Keratinocyte (primary cell): ENCODE data around the gene VIPR2. TPM values are rescaled to one million over a fixed set of nuclear protein-coding genes. Genes with fewer than 3 reads are reported as not detected.

Source experiments
- DNase-seq: peaks from one replicate; pipeline ENCODE4 v3.0.0-alpha.2; 2011; ENCODE audit warnings: low read depth, missing footprints, low spot score
- FAIRE-seq: peaks from 2 replicates; lab custom pipeline; 2011; peaks lifted over from hg19 to GRCh38; lab: Jason Lieb, UNC
- H2AFZ ChIP-seq: 2 replicates; pipeline ENCODE4 v1.6.0; 2012; ENCODE audit warnings: low read length, control low read depth, inconsistent platforms; ENCODE audit not compliant: control insufficient read depth
- H3K27ac ChIP-seq: 2 replicates; pipeline ENCODE4 v1.5.1; 2011; ENCODE audit warnings: low read length; ENCODE audit not compliant: control insufficient read depth, insufficient read depth
- H3K27me3 ChIP-seq: 3 replicates; pipeline ENCODE4 v1.6.0; 2011; ENCODE audit warnings: low read length; ENCODE audit not compliant: control insufficient read depth, insufficient read depth; ENCODE audit errors: extremely low read depth
- H3K36me3 ChIP-seq, 2 experiments: 2 replicates in 1 of 2; 3 replicates in 1 of 2; pipeline ENCODE4 v1.5.1; 2011; ENCODE audit warnings: low read length in 2 of 2, mild to moderate bottlenecking in 1 of 2; ENCODE audit not compliant: control insufficient read depth in 2 of 2, insufficient read depth in 2 of 2; ENCODE audit errors: extremely low read depth in 1 of 2
- H3K4me1 ChIP-seq: 3 replicates; pipeline ENCODE4 v1.5.1; 2011; ENCODE audit warnings: low read length; ENCODE audit not compliant: control insufficient read depth, insufficient read depth; ENCODE audit errors: extremely low read depth
- H3K4me2 ChIP-seq: 3 replicates; pipeline ENCODE4 v1.6.0; 2011; ENCODE audit warnings: low read depth, low read length; ENCODE audit not compliant: control insufficient read depth, insufficient read depth; ENCODE audit errors: extremely low read depth
- H3K4me3 ChIP-seq, 3 experiments: fragments of 200-600 bp in 1 of 3; sonication (generic) in 1 of 3; 2 replicates in 2 of 3; 3 replicates in 1 of 3; pipeline ENCODE4 v1.5.1; 2011 to 2016; ENCODE audit warnings: low read length in 3 of 3, mild to moderate bottlenecking in 3 of 3, control low read depth in 2 of 3, inconsistent platforms in 1 of 3, low read depth in 1 of 3, mixed read lengths in 1 of 3, mixed run types in 1 of 3, moderate library complexity in 1 of 3; ENCODE audit not compliant: control insufficient read depth in 2 of 3, insufficient read depth in 2 of 3; ENCODE audit errors: extremely low read depth in 1 of 3
- H3K79me2 ChIP-seq: 2 replicates; pipeline ENCODE4 v1.6.0; 2012; ENCODE audit warnings: low read length; ENCODE audit not compliant: control insufficient read depth, insufficient read depth
- H3K9ac ChIP-seq: 3 replicates; pipeline ENCODE4 v1.6.0; 2011; ENCODE audit warnings: low read length; ENCODE audit not compliant: control insufficient read depth, insufficient read depth; ENCODE audit errors: extremely low read depth
- H3K9me1 ChIP-seq: 3 replicates; pipeline ENCODE4 v1.6.0; 2011; ENCODE audit warnings: low read length; ENCODE audit not compliant: control insufficient read depth, insufficient read depth; ENCODE audit errors: extremely low read depth
- H3K9me3 ChIP-seq: 2 replicates; pipeline ENCODE4 v1.5.1; 2012; ENCODE audit warnings: low read depth, low read length; ENCODE audit not compliant: control insufficient read depth
- H4K20me1 ChIP-seq: 3 replicates; pipeline ENCODE4 v1.6.0; 2011; ENCODE audit warnings: low read length; ENCODE audit not compliant: control insufficient read depth, insufficient read depth; ENCODE audit errors: extremely low read depth
- EZH2 ChIP-seq: IDR thresholded peaks from one replicate; pipeline ENCODE4 v1.6.1; 2012; ENCODE audit warnings: inconsistent platforms, mild to moderate bottlenecking, low read length, moderate library complexity
- dilution Hi-C: fragments of 300-500 bp; cut with MboI; formaldehyde crosslinking; loops from one replicate; pipeline ENCODE4 v1.7.0; 2020; ENCODE audit warnings: low sequenced_read_pairs; ENCODE audit not compliant: extremely low pct_ligation_motif_present
- polyA plus RNA-seq, 5 experiments: library from polyadenylated mRNA; depleted of rRNA in 3 of 5; stranded (reverse) in 3 of 5; stranded (forward) in 1 of 5; unstranded in 1 of 5; fragments of >200 nt; gene quantifications; 1 replicate in 1 of 5; 2 replicates in 3 of 5; 3 replicates in 1 of 5; pipeline versions ENCODE4 v1.2.1 to v1.2.3, GENCODE V29; 2011 to 2012; ENCODE audit warnings: missing spikeins in 2 of 5, low read depth in 1 of 5, low replicate concordance in 1 of 5
- TF ChIP-seq, protein P1 (sequence below), 3 experiments: IDR thresholded peaks in 1 of 3; conservative IDR thresholded peaks in 1 of 3; optimal IDR thresholded peaks in 1 of 3; 2 replicates in 2 of 3; 3 replicates in 1 of 3; pipeline versions ENCODE3 to v1.5.1; 2011; ENCODE audit warnings: low read length in 3 of 3, mild to moderate bottlenecking in 3 of 3, moderate library complexity in 2 of 3, control low read depth in 1 of 3, inconsistent platforms in 1 of 3; ENCODE audit not compliant: insufficient read depth in 2 of 3; ENCODE audit errors: extremely low read depth in 1 of 3

VIPR2 gene
- polyA plus RNA-seq, 1 donor (not counting 4 experiments of a cell fraction or from before 2014, with no cell fraction given), result not detected

DNA sequence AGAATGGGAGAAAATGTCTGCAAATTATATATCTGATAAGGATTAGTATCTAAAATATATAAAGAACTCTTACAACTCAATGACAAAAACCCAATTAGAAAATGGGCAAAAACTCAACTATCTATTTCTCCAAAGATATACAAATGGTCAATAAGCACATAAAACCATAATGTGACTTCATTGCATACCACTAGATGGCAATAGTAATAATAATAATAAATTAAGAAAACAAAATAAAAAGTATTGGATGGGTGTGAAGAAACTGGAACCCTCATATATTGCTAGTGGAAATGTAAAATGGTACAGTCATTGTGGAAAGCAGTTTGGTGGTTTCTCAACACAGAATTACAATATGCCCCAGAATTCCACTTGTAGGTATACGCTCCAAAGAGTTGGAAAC lies 98.8 kb downstream of the VIPR2 start:
- H3K4me3 ChIP-seq, result no peak overlapping the region
- no peak for FAIRE-seq
- TF ChIP-seq EZH2, result no peak
- TF ChIP-seq, protein P1, sequence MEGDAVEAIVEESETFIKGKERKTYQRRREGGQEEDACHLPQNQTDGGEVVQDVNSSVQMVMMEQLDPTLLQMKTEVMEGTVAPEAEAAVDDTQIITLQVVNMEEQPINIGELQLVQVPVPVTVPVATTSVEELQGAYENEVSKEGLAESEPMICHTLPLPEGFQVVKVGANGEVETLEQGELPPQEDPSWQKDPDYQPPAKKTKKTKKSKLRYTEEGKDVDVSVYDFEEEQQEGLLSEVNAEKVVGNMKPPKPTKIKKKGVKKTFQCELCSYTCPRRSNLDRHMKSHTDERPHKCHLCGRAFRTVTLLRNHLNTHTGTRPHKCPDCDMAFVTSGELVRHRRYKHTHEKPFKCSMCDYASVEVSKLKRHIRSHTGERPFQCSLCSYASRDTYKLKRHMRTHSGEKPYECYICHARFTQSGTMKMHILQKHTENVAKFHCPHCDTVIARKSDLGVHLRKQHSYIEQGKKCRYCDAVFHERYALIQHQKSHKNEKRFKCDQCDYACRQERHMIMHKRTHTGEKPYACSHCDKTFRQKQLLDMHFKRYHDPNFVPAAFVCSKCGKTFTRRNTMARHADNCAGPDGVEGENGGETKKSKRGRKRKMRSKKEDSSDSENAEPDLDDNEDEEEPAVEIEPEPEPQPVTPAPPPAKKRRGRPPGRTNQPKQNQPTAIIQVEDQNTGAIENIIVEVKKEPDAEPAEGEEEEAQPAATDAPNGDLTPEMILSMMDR (optimal IDR thresholded peaks at IDR 0.05 in 1 of 3, IDR thresholded peaks at IDR 0.05 in 1 of 3, conservative IDR thresholded peaks at IDR 0.05 in 1 of 3; ENCODE audit: extremely low read depth in 1 of 3, insufficient read depth in 2 of 3, low read length in 3 of 3), result no peak

GRCh38 chr7:159042581-159043101 lies 102.0 kb downstream of the VIPR2 start:
- Histone ChIP-seq H4K20me1 (no peaks in the 10 kb centered on the region), H3K36me3 (no peaks in the 10 kb centered on the region), H3K79me2 (no peaks in the 10 kb centered on the region), H3K27me3 (no peaks in the 10 kb centered on the region), H3K4me1 (no peaks in the 10 kb centered on the region), H3K9ac (no peak overlapping the region), H2AFZ (no peak overlapping the region), H3K9me1 (no peaks in the 10 kb centered on the region), H3K4me2 (no peak overlapping the region), H3K4me3 (no peak overlapping the region), H3K9me3 (no peaks in the 10 kb centered on the region), H3K27ac (no peak overlapping the region)
- FAIRE-seq (no peak), DNase-seq (no peak)
- dilution Hi-C loops, result no loop called here
- TF ChIP-seq, protein P1 (optimal IDR thresholded peaks at IDR 0.05 in 1 of 3, IDR thresholded peaks at IDR 0.05 in 1 of 3, conservative IDR thresholded peaks at IDR 0.05 in 1 of 3; ENCODE audit: extremely low read depth in 1 of 3, insufficient read depth in 2 of 3, low read length in 3 of 3), result no peak
- TF ChIP-seq EZH2, result no peak

More for the DNA sequence above, 98.8 kb downstream of the VIPR2 start:
- Histone ChIP-seq H4K20me1 (no peaks in the 10 kb centered on the region), H3K4me1 (no peaks in the 10 kb centered on the region), H2AFZ (no peak overlapping the region), H3K36me3 (no peaks in the 10 kb centered on the region), H3K27me3 (no peaks in the 10 kb centered on the region), H3K9ac (no peak overlapping the region), H3K9me1 (no peaks in the 10 kb centered on the region), H3K27ac (no peak overlapping the region), H3K9me3 (no peaks in the 10 kb centered on the region), H3K4me2 (no peak overlapping the region), H3K79me2 (no peaks in the 10 kb centered on the region)
- dilution Hi-C loops, result no loop called here
- no peak for DNase-seq
